Limb (tissue), 2 donors: ENCODE results near the gene REXO4.

ENCODE experiments used
- DNase-seq, 2 donors: peaks; one replicate each; pipeline ENCODE4 v3.0.0-alpha.2; 2016; ENCODE audit errors: extremely low spot score in 2 of 2

REXO4 gene

DNA sequence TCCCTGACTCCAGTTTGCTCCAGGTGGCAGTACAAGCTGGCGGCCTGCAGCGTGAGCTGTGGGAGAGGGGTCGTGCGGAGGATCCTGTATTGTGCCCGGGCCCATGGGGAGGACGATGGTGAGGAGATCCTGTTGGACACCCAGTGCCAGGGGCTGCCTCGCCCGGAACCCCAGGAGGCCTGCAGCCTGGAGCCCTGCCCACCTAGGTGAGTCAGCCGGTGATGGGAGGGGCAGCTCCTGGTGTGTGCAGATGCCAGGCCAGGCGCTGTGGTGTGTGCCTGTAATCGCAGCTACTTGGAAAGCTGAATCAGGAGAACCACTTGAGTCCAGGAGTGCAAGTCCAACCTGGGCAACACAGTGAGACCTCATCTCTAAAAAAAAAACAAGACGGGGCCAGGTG lies 31.9 kb upstream of the REXO4 start:
- DNase-seq, result no peak

GRCh38 chr9:133448487-133448972 lies 30.7 kb upstream of the REXO4 start:
- no peak for DNase-seq

GRCh38 chr9:133445293-133445969 lies 27.6 kb upstream of the REXO4 start:
- no peak for DNase-seq

- no peak for DNase-seq
Measured at GRCh38 chr9:133443982-133444381, 26.2 kb upstream of the REXO4 start.

- no peak for DNase-seq
Measured at GRCh38 chr9:133443248-133443647, 25.4 kb upstream of the REXO4 start.

DNA sequence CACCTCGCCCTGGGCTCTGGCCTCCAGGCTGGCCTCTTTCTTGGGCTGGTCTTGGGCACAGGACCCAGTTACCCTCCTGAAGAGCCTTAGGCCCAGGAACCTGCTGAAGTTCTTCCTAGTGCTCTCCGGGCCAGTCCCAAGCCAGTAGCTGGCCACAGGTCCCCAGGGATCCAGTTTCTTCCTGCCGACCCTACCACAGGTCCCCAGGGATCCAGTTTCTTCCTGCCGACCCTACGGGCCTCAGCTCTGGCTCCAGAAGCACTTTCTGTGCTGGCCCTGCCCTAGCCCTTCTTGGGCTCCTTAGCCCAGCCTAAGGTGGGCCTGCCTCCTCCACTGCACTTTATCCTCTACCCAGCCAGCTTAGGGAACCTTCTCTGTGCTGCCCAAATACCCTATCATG lies 23.8 kb upstream of the REXO4 start:
- no peak for DNase-seq

DNA sequence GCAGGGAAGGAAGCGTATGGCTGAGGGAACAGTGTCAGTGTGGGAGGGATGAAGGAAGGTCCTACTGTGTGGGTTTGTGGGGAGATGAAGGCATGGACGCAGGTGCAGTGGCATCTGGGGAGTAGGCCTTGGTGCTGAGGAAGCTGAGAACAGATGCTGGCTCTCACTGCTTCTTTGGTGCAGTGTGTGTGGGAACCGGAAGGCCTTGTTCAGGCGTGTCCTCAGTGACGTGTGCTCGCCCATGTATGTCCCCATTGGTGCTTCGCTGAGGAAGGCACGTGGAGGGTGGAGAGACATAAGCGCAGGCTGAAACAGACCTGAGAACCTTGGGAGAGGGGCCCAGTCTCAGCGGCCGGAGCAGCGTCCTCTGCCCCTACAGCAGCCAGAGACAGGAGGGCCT lies 23.1 kb upstream of the REXO4 start:
- no peak for DNase-seq

DNA sequence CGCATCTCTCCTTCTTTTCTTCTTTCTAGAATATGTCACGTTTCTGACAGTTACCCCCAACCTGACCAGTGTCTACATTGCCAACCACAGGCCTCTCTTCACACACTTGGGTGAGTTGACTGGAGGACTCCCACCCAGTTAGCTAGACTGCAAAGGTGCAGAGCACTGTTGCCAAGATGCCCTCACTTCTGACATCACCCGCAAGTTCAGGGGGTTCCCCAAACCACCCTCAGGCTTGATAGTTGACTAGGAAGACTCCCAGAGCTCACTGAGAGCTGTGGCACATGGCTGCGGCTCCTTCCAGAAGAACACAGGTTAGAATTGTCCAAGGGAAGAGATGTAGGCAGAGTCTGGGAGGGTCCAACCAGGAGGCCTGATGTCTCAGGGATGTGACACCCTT lies 21.5 kb upstream of the REXO4 start:
- DNase-seq, result no peak

- DNase-seq, result no peak
Measured at GRCh38 chr9:133437753-133438531, 20.1 kb upstream of the REXO4 start.

DNA sequence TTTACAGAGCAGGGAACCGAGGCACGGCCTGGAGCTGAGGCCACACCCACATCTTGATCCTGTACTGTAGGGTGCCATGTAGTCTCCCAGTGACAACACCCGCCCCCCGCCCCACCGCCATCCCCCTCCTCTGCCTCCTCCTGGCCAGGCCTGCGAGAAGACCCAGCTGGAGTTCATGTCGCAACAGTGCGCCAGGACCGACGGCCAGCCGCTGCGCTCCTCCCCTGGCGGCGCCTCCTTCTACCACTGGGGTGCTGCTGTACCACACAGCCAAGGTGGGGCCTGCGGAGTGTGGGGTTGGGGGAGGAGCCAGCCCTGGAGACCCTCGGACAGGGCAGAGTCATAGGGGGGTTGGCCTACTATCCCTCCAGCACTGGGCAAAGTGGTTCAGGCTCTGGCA lies 18.9 kb upstream of the REXO4 start:
- no peak for DNase-seq

DNA sequence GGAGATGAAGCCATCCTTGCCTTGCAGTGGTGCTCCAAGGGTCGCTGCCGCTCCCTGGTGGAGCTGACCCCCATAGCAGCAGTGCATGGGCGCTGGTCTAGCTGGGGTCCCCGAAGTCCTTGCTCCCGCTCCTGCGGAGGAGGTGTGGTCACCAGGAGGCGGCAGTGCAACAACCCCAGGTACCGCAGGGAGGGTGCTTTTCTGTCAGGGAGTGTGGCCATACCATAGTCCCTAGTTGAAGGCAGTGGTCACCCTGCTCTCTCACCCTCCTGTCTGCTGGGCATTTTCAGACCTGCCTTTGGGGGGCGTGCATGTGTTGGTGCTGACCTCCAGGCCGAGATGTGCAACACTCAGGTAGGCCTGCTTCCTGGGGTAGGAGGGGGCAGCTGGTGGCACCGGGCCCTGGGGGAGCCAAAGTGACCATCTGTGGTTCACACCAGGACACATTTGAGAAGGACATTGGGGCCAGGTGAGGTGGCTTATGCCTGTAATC lies 15.6 kb upstream of the REXO4 start:
- no peak for DNase-seq

- DNase-seq, result no peak
Measured at GRCh38 chr9:133430244-133430643, 12.4 kb upstream of the REXO4 start.

GRCh38 chr9:133429641-133430161 lies 11.9 kb upstream of the REXO4 start:
- DNase-seq, result peak in 1 of 2 donors; percentile 65

DNA sequence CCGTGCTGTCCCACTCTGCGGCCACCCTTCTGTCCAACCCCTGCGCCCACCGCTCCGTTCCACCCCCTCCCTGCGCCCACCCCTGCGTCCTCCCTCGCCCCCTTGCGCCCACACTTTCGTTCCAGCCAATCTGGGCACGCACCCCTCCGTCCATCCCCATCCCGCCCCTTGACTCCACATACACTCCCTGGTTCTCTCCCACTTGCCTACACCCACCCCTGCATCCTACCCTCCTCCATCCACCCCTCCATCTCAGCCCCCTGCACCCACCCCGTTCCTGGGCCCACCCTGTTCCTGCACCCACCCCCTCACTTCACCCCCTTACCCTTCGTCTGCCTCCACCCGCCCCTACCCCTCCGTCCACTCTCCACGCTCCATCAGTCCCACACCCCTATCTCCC lies 11.4 kb upstream of the REXO4 start:
- no peak for DNase-seq

DNA sequence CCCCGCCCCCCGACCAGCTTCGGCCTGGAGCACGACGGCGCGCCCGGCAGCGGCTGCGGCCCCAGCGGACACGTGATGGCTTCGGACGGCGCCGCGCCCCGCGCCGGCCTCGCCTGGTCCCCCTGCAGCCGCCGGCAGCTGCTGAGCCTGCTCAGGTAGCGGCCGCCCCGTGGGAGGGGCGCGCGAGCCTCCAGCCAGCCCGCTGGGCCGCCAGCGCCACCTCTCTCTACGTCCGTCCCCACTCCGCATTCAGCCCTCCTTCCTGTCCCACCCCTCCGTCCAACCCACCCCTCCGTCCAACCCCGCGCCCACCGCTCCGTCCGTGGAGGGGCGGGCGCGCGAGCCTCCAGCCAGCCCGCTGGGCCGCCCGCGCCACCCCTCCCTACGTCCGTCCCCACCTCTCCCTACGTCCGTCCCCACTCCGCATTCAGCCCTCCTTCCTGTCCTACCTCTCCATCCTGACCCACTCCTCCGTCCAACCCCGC lies 10.8 kb upstream of the REXO4 start:
- peak; percentile 17 to 58 for DNase-seq

DNA sequence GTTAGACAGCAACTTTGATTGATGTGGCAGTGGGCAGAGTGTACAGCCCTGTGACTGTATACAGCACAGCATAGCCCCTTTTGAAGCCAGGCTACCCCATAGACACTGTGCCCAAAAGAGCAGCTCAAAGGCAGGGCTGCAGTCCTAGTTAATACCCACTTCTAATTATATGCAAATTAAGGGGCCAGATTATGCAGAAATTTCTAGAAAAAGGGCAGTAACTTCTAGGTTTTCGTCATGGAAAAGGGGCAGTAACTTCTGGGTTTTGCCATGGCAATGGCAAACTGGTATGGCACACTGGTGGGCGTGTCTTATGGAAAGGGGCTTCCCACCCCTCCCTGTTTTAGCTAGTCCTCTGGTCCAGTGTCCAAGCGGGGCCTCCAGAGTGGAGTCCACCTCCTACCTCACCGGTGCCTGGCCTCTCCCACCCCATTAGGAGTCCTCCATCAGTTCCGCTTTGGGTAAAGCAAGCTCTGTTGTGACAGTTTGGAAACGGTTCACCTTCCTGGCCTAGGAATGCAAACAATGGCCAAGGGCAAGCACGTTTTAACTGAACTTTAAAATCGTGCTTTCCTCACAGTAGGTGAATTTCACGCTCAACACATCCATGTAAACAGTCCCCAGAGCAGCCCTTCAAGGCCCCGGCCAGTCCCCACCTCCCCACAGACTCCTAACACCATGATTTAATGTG lies 10.0 kb upstream of the REXO4 start:
- no peak for DNase-seq

- DNase-seq, result no peak
Measured at GRCh38 chr9:133426011-133426410, 8.2 kb upstream of the REXO4 start.

GRCh38 chr9:133425049-133425632 lies 7.3 kb upstream of the REXO4 start:
- DNase-seq, result no peak

DNA sequence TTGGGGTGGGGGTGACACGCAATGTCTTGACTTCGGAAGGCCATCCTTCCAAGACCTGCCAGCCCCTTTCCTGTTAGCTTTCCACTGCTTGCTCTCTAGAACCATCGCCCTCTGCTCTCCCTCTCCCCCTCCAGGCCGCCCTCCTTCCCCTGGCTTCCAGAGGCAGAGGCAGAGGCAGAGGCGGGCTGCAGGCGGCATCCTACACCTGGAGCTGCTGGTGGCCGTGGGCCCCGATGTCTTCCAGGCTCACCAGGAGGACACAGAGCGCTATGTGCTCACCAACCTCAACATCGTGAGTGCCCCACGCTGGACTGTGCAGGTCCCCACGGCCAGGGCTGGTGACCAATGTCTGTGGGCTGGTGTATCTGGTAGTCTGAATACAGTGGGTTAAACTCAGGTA lies 6.4 kb upstream of the REXO4 start:
- no peak for DNase-seq

DNA sequence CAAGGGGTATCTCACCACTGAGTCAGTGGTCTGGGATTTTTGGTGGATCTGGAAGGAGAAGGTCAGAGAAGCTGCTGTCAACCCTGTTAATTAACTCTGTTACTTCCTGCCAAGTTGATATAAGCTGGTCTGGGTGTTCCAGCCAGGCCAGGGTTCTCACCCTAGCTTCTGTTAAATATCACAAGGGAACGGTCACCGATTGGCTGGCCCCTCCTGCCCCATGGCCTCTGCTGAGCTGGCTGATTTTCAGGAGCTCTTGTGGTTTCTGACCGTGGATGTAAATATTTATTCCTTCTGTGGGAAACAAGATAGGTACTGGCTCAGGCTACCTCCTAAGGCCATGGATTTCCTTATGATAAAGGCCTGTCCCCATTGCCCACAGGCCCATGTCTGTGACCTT lies 5.4 kb upstream of the REXO4 start:
- DNase-seq, result no peak
